HepG2 (cell line): ENCODE data around the gene SYNJ2. TPM values are rescaled to one million over a fixed set of nuclear protein-coding genes. Genes with fewer than 3 reads are reported as not detected.
A peak's percentile ranks its signal among the peaks of the same experiment; 100 is the strongest.

ENCODE experiments used
- ATAC-seq: fragments of 200-7000 bp; cut with Tn5 transposase; 3 replicates; pipeline ENCODE4 v1.9.1; 2020; ENCODE audit warnings: mild to moderate bottlenecking, moderate library complexity
- BruUV-seq: library from RNA; stranded (reverse); fragments of 400-500 nt; replicated peaks from 2 replicates; lab custom pipeline; 2021; lab: Mats Ljungman, UMichigan
- CTCF ChIA-PET: fragments of 300-600 bp; formaldehyde crosslinking; extraction: SDS; loops from one replicate; lab custom pipeline; 2021; ENCODE audit warnings: low total read pairs, inconsistent platforms, low intra/inter-chr PET ratio; lab: Yijun Ruan, JAX
- POLR2A ChIA-PET: fragments of 350-600 bp; sonication (Branson Sonifier 250); formaldehyde crosslinking; loops from one replicate; lab custom pipeline; 2020; ENCODE audit warnings: antibody characterized with exemption, inconsistent platforms; lab: Yijun Ruan, JAX
- DNase-seq: peaks from one replicate; pipeline ENCODE4 v3.0.0-alpha.2; 2015; ENCODE audit warnings: low spot score
- FAIRE-seq: peaks from 3 replicates; lab custom pipeline; 2011; peaks lifted over from hg19 to GRCh38; lab: Jason Lieb, UNC
- H2AFZ ChIP-seq: one replicate; pipeline ENCODE4 v1.6.1; 2011; ENCODE audit warnings: low read length, inconsistent platforms
- H3K27ac ChIP-seq: fragments of 300-600 bp; 3 replicates; pipeline ENCODE4 v1.8.0; 2011; ENCODE audit warnings: mixed run types, mild to moderate bottlenecking, mixed read lengths, low read length, inconsistent platforms; ENCODE audit not compliant: insufficient read depth; ENCODE audit errors: extremely low read length
- H3K27me3 ChIP-seq, 2 experiments: fragments of 200-600 bp in 1 of 2; 2 replicates in 1 of 2; 3 replicates in 1 of 2; pipeline versions ENCODE4 v1.6.0 to v1.8.0; 2011; ENCODE audit warnings: low read length in 2 of 2, mild to moderate bottlenecking in 2 of 2, moderate library complexity in 2 of 2, inconsistent platforms in 1 of 2; ENCODE audit not compliant: insufficient read depth in 2 of 2, control insufficient read depth in 1 of 2
- H3K36me3 ChIP-seq, 2 experiments: fragments of 200-600 bp in 1 of 2; replicated peaks in 1 of 2; 2 replicates in 1 of 2; 3 replicates in 1 of 2; pipeline versions ENCODE4 v1.5.1 to v1.8.0; 2011; ENCODE audit warnings: low read length in 2 of 2, inconsistent platforms in 1 of 2; ENCODE audit not compliant: insufficient read depth in 2 of 2, control insufficient read depth in 1 of 2
- H3K4me1 ChIP-seq: 2 replicates; pipeline ENCODE4 v1.5.1; 2012; ENCODE audit warnings: low read length, inconsistent platforms; ENCODE audit not compliant: insufficient read depth
- H3K4me2 ChIP-seq: 2 replicates; pipeline ENCODE4 v1.6.0; 2011; ENCODE audit warnings: low read depth, low read length, inconsistent platforms
- H3K4me3 ChIP-seq, 3 experiments: fragments of 200-600 bp in 1 of 3; sonication (generic), shearing (Covaris generic) in 1 of 3; replicated peaks in 1 of 3; 2 replicates each; pipeline ENCODE4 v1.5.1; 2011 to 2016; ENCODE audit warnings: low read length in 3 of 3, inconsistent platforms in 2 of 3, low read depth in 2 of 3, mild to moderate bottlenecking in 2 of 3, control low read depth in 1 of 3, mixed read lengths in 1 of 3; ENCODE audit not compliant: insufficient read depth in 1 of 3
- H3K79me2 ChIP-seq: one replicate; pipeline ENCODE4 v1.6.1; 2011; ENCODE audit warnings: low read length, inconsistent platforms; ENCODE audit not compliant: insufficient read depth
- H3K9ac ChIP-seq: 2 replicates; pipeline ENCODE4 v1.6.0; 2011; ENCODE audit warnings: mild to moderate bottlenecking, low read depth, low read length, inconsistent platforms; ENCODE audit not compliant: insufficient read depth
- H3K9me3 ChIP-seq: 2 replicates; pipeline ENCODE4 v1.5.1; 2012; ENCODE audit warnings: mild to moderate bottlenecking, low read length
- H4K20me1 ChIP-seq: 2 replicates; pipeline ENCODE4 v1.6.0; 2011; ENCODE audit warnings: inconsistent platforms, mild to moderate bottlenecking, low read length, moderate library complexity; ENCODE audit not compliant: insufficient read depth
- FOXP1 ChIP-seq, 2 experiments: fragments of 450-650 bp in 1 of 2; IDR thresholded peaks; 2 replicates each; pipeline ENCODE4 v1.6.1; 2017 to 2018; ENCODE audit warnings: antibody characterized with exemption in 1 of 2
- SAP130 ChIP-seq: IDR thresholded peaks from 2 replicates; pipeline ENCODE4 v1.6.1; 2016; ENCODE audit warnings: low read depth
- ZNF687 ChIP-seq: sonication (generic); formaldehyde crosslinking; IDR thresholded peaks from 2 replicates; pipeline ENCODE4 v1.5.1; 2020; ENCODE audit warnings: mild to moderate bottlenecking, missing genetic modification reagents, moderate library complexity
- ZNF790 ChIP-seq: sonication (generic); formaldehyde crosslinking; IDR thresholded peaks from 2 replicates; pipeline ENCODE4 v1.8.0; 2022; ENCODE audit warnings: missing genetic modification reagents, mild to moderate bottlenecking, borderline replicate concordance
- WGBS: methylation state at CpG from one replicate; pipeline ENCODE4 v1.1.6; 2017; ENCODE audit warnings: low lambda C conversion rate; 5-methylcytosine and 5-hydroxymethylcytosine counted together
- in situ Hi-C: cut with HindIII; loops from 2 replicates; pipeline ENCODE4 v1.10.0; 2017; ENCODE audit warnings: low pct_unique_long_range_greater_than_20kb; ENCODE audit not compliant: extremely low pct_ligation_motif_present
- intact Hi-C: fragments of 100-400 bp; cut with micrococcal nuclease; formaldehyde crosslinking; loops from one replicate; pipeline ENCODE4 v1.10.0; 2022; ENCODE audit not compliant: unreplicated experiment
- polyA plus RNA-seq, 8 experiments: library from polyadenylated mRNA; depleted of rRNA in 3 of 8; stranded (reverse) in 7 of 8; unstranded in 1 of 8; fragments of >200 nt; fragmentation: Illumina TruSeq in 4 of 8; extraction: Trizol in 4 of 8; gene quantifications; 2 replicates each; pipeline versions ENCODE4 v1.2.1 to v1.2.3, GENCODE V29; 2011 to 2016; ENCODE audit warnings: low read depth in 4 of 8, missing spikeins in 1 of 8, mixed read lengths in 1 of 8; ENCODE audit not compliant: insufficient read depth in 1 of 8
- total RNA-seq, 5 experiments: library from RNA; depleted of rRNA; stranded (reverse); fragments of >200 nt; fragmentation: Illumina TruSeq; extraction: Trizol; gene quantifications; 2 replicates each; pipeline ENCODE4 v1.2.3, GENCODE V29; 2016; ENCODE audit warnings: low read depth in 1 of 5

SYNJ2 gene
- total and polyA plus RNA-seq, 2 of the 13 experiments (the other 11 are each of a cell fraction or from before 2014, with no cell fraction given) = 39.1 to 57.6 TPM

- intact Hi-C loops = no loop called here
- Histone ChIP-seq H3K27me3 (no peaks in the 10 kb centered on the region; a peak in 1 of 5 replicates), H3K4me3 (peak overlapping the region; percentile 70 to 88 (median 77)), H3K4me2 (peak overlapping the region; percentile 95), H3K79me2 (peaks cover 65% of the 10 kb centered on the region), H3K4me1 (peaks cover 82% of the 10 kb centered on the region), H3K36me3 (peaks cover 6 to 10% of the 10 kb centered on the region in 2 experiments; a peak in 3 of 5 replicates), H3K9ac (peak overlapping the region; percentile 97; the same call in 1 of the 2 replicates), H3K9me3 (no peaks in the 10 kb centered on the region), H2AFZ (no peak overlapping the region), H4K20me1 (peaks cover 14% of the 10 kb centered on the region), H3K27ac (peak overlapping the region; percentile 96)
- DNase-seq (no peak), FAIRE-seq (no peak), ATAC-seq (no peak)
- ChIA-PET CTCF (no interaction called here), POLR2A (interaction anchor here (1.2 to 16.1 kb wide), 4 partner anchors 9 to 57 kb away, joined by 7 to 345 read pairs (median 36); no protein-coding TSS in a partner anchor)
- WGBS = 87% methylated on average over 4 of the region's 4 CpGs
- no TSS peak for BruUV-seq
- 0 out of 2 replicates have a peak, but pooled peaks have one; percentile 44 for TF ChIP-seq ZNF687 (CRISPR knock-in tag)
- TF ChIP-seq FOXP1 (IDR thresholded peaks at IDR 0.05) = no peak
- no peak for TF ChIP-seq FOXP1 (CRISPR knock-in tag; IDR thresholded peaks at IDR 0.05)
- TF ChIP-seq ZNF790 (CRISPR knock-in tag) = 0 out of 2 replicates have a peak, but pooled peaks have one; percentile 2
- TF ChIP-seq SAP130 (CRISPR knock-in tag) = 0 out of 2 replicates have a peak, but pooled peaks have one; percentile 1
- in situ Hi-C loops = loop anchor here (5.0 kb wide), 1 partner anchor 88 kb away; no protein-coding TSS in a partner anchor
Observed at GRCh38 chr6:157984128-157984527, 2.5 kb downstream of the SYNJ2 start.
